CD4-positive, alpha-beta T cell treated with Interferon gamma for 1 hour (primary cell): ENCODE measurements around the gene TSPYL1.
"Not testable (repeated sequence)": the region's sequence is repeated elsewhere in the genome, so short reads cannot be mapped to it uniquely, and the experiment has no call there.

ENCODE experiments used
- DNase-seq: peaks from one replicate; pipeline ENCODE4 v3.0.0-alpha.2; 2020

Gene TSPYL1

DNA sequence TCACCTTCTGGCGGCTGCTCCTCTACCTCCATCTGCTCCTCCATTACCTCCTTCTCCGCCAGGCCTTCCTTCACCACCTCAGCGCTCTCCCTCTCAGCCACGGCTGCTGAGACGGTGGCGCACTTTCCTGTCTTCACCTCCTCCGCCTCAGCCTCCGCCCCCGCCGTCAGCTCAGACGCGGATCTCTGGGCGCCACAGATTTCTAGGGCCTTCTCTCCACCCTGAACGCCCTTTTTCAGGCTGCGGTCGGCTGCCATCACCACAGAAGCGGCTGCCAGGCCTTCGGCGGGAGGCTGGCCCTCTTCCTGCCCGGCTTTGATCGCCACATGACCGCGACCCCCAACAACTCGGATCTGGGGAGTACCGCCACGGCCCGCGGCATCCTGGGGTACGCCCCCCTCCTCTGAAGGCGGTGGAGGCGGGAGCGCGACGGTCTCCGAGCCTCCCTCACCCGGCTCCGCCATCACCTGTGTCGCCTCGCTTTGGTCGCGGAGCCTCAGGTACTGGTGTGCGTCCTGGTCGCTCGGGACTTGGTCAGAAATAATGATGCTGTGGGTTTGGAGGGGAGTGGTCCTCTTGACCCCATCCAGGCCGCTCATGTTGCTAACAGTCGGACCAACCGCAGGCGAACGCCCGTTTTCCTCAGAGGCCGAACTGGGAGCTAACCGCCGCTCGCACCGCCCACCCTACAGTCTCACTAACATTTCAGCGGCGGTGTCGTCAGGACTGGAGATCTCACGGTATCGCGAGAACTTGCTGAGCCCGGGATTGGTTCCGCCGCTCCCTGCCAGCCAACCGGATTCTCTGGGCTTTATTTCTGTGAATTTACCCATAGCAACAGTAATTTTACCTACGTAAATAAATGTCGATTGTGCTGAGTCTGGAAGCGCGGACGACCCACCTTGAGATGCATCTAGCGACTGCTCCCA is at the start of gene TSPYL1:
Gene TSPYL1 (minus strand): TSS at position 699 of the 929 bp plus-strand sequence. CDS start 100 bp downstream, at position 599.
- peak; percentile 96 for DNase-seq

DNA sequence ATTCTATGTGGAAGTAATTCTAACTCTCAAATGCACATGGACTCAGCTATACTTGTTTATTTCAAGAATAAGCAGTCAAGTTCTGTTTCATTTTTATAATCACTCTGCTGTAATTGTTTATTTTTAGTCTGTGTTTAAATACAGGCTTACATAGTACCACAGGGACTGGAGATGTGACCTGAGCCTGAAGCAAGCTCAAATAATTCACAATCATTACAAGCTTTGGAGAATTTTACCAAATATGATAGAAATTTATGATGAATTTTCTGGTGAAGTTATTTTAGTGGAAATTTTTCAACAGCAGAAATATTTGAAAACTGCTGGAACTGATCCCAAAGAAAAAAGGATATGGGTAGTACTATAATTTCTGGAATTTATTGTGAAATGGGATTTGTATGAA is 49.4 kb upstream of the TSPYL1 start:
- no peak for DNase-seq

GRCh38 chr6:116328528-116328903 is 48.8 kb upstream of the TSPYL1 start:
- no peak for DNase-seq

DNA sequence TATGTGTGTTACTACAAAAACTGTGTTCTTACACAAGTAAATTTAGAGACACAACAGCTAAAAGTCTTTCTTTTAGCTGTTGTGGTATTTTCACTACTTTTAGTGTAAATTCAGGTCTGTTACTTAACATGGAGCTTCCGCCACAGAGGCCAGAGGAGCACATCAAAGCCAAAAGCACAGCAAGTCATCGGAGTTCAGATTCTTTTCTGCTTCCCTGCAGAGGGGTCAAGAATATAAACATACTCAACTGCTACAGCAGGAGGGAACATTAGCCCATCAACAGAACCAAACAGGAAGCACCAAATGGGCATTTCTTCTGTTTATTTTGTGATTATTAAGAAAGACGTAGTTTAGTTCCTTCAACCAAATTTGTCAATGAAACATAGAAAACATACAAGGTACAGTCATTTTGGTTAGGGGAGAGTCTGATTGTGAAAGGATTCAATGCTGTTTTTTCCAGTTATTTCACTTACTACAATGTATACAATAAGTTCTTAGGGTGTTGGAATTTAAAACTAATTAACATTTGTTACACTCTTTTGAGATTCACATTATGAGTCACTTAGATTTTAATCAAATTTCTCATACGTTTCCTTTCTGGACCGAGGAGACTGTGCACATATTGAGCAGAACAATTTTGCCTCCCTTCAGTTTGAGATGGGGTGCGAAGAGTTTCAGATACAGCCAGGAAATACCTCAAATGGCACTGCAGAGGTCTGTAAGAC is 48.2 kb upstream of the TSPYL1 start:
- DNase-seq, result no peak

GRCh38 chr6:116326996-116327395 is 47.3 kb upstream of the TSPYL1 start:
- no peak for DNase-seq

GRCh38 chr6:116326181-116326671 is 46.5 kb upstream of the TSPYL1 start:
- DNase-seq, result no peak

DNA sequence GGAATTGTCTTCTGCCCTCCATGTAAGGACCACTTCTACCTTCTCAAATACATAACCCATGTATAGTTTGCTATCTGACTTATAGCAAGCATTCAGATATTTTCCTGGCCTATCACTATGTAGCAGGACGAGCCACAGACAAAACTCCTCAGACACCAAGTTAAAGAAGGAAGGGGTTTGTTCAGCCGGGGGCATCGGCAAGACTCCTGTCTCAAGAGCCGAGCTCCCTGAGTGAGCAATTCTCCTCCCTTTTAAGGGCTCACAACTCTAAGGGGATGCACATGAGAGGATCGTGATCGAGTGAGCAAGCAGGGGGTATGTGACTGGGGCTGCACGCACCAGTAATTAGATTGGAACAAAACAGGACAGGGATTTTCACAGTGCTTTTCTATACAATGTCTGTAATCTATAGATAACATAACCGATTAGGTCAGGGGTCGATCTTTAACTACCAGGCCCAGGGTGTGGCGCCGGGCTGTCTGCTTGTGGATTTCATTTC is 46.0 kb upstream of the TSPYL1 start:
- DNase-seq, result not testable (repeated sequence)

DNA sequence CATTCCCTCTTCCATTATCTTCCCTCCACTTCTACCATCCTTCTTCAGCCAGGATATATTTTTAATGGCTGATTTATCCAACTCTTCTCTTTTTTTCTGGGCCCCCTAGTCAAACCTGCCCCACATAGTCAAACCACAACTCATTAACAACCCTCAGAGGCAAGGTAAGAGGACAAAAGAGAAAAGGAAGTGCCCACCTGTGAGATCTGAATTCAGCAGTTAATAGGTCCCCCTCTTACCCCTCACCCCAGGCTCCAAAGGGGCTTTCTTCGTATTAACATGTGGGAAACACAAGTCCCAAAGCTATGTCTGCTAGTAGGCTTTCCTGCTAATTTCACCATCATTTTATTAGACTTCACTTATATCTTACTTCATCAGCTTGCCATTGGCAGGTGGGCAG is 44.1 kb upstream of the TSPYL1 start:
- no peak for DNase-seq

GRCh38 chr6:116321933-116322332 is 42.2 kb upstream of the TSPYL1 start:
- not testable (repeated sequence) for DNase-seq

DNA sequence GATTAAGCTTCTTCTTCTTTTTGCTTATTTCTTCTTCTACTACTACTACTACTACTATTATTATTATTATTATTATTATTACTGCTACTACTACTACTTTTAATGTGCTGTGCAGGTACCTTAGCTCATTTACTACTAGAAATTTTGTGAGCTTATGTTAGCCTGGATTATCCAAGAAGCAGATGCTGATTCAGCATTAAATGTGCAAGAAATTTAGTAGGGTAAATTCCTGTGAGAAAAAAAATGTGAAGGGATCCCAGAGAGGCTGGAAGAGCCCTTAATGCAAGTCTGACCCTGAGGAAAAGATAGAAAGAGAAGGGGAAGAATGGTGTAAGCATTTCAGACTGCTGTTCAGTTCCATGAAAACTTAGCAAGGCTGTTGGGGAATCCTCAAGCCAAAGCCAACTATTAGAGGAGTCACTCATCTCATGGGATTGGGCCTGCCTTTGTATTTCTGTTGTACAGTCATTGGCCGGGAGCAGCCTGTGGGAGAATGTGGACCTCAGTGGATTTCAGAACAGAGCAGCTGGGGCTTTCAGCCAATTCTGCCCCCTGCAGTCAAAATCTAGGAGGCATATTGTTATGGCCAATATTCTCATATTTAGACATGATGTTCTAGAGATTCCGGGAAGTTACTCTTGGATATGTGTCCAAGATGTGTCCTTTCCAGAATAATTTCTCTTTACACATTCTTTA is 37.2 kb upstream of the TSPYL1 start:
- DNase-seq, result no peak

DNA sequence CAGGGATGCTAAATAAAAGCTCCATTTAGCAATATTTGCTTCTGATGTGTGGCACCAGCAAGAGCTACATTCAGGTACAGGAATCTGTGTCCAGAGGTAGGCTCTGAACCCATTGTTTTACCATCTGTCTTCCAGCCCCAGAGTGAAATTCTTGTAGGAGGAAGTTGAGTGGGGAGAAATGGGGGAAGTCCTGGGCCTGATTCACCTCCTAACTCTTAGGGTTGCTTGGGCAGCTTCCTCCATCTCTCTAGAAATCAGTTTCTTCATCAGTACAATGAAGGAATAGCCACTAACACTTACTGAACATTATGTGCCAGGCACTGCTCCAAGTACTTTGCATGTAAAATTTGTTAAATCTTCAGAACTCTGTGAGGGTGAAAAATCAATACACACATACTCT is 35.1 kb upstream of the TSPYL1 start:
- peak; percentile 8 for DNase-seq

DNA sequence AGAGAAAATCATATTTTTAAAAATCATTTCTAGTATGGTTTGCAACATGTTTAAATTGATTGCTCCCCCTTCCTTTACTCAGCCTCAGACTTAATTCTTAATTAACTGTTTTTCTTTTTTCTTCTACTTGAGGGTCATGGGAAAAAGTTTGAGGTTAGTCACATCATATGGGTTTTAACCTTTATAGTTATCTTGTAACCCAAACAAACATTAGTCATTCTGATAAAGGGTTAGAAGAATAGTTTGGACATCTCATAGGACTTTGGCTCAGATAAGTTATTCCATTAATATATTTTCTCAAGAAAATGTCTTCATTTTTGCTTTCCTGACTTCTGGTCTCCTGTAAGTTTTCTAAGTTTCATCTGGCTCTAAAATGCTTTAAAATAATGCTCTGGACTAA is 34.5 kb upstream of the TSPYL1 start:
- DNase-seq, result no peak

GRCh38 chr6:116313101-116313776 is 33.5 kb upstream of the TSPYL1 start:
- no peak for DNase-seq

- DNase-seq, result no peak
These were observed 29.9 kb upstream of the TSPYL1 start for GRCh38 chr6:116309657-116310056.

GRCh38 chr6:116309001-116309400 is 29.3 kb upstream of the TSPYL1 start:
- DNase-seq, result no peak

- no peak for DNase-seq
These were observed 27.9 kb upstream of the TSPYL1 start for GRCh38 chr6:116307633-116308032.

- no peak for DNase-seq
These were observed 27.3 kb upstream of the TSPYL1 start for GRCh38 chr6:116307001-116307400.

DNA sequence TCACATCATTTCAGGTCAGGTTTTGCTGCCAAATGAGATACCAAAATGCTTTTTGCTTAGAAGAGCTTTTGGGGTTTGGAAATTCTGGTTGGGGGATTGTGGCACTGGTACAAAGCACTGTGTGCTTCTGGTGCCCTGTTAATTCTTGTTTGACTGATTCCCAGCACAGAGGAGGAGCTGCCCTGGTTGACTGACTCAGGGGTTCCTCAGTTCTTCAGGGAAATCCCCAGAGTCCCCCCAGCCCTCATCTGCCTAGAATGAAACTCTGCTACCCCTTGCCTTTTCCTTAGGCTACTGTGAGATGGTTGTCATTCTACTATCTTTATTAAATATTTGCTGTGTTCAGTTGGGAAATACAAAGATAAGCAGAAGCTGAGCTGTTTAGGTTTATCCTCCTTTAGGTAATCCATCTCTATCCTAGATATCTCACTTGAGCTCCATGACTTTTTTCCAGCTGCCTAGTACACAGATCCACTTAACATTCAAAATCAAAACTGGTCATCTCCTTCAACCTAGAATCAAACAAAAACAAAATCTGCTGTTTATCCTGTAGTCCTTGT is 24.9 kb upstream of the TSPYL1 start:
- DNase-seq, result no peak

DNA sequence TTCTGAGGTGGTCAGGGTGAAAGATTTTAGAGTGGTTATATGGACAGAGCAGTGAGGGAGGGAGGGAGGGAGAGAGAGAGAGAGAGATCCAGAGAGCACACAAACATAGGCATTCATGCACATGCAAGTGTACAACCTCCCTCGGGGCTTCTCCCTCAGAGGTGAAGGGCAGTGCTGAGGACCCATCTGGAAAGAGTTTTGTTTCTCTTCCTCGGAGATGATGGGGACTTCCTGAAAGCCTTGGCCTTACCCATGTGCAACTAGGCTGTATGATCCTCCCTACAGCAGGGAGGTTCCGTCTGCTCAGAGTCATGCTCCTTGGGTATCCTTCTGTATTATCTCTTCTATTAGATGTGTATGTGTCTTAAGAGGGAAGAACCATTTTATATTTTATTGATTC is 21.4 kb upstream of the TSPYL1 start:
- no peak for DNase-seq

- no peak for DNase-seq
These were observed 20.8 kb upstream of the TSPYL1 start for GRCh38 chr6:116300566-116300965.

GRCh38 chr6:116298973-116299372 is 19.2 kb upstream of the TSPYL1 start:
- DNase-seq, result no peak

DNA sequence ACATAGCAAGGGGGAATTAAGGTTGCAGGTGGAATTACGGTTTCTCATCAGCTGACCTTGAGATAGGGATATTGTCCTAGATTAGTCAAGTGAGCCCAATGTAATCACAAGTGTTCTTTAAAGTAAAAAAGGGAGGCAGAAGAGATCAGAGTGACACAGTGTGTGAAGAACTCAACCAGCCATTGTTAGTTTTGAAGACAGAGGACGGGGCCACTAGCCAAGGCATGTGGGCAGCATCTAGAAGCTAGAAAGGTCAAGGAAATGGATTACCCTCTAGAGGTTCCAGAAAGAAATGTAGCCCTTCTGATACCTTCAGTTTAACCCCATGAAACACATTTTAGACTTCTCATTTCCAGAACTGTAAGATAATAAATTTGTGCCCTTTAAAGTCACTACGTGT is 18.5 kb upstream of the TSPYL1 start:
- no peak for DNase-seq
